H1 (cell line): ENCODE measurements around the gene ARTN. TPM values are rescaled to one million over a fixed set of nuclear protein-coding genes. Genes with fewer than 3 reads are reported as not detected.

Source experiments
- CTCF ChIA-PET: fragments of 300-600 bp; sonication (Branson Sonifier 250); formaldehyde crosslinking; loops from one replicate; lab custom pipeline; 2021; ENCODE audit not compliant: partially characterized antibody; lab: Charles Lee
- POLR2A ChIA-PET: fragments of 300-600 bp; sonication (Branson Sonifier 250); formaldehyde crosslinking; loops from one replicate; lab custom pipeline; 2021; ENCODE audit warnings: inconsistent platforms; ENCODE audit not compliant: partially characterized antibody; lab: Charles Lee
- DNase-seq, 2 experiments: peaks; one replicate each; pipeline versions ENCODE4 v3.0.0 to v3.0.0-alpha.2; 2010 to 2022; ENCODE audit warnings: low spot score in 2 of 2, low read depth in 1 of 2, mixed read lengths in 1 of 2
- FAIRE-seq: peaks from 2 replicates; lab custom pipeline; 2011; peaks lifted over from hg19 to GRCh38; lab: Jason Lieb, UNC
- H2AFZ ChIP-seq: 2 replicates; pipeline ENCODE4 v1.8.1; 2012; ENCODE audit warnings: low read length, inconsistent platforms
- H2AK5ac ChIP-seq: 2 replicates; pipeline ENCODE4 v1.6.1; 2013; ENCODE audit warnings: low read depth, low read length
- H2BK120ac ChIP-seq: replicated peaks from 2 replicates; pipeline ENCODE3; 2013; ENCODE audit warnings: low read depth, low read length, inconsistent platforms
- H2BK12ac ChIP-seq: 2 replicates; pipeline ENCODE4 v1.6.1; 2013; ENCODE audit warnings: low read depth, low read length
- H2BK15ac ChIP-seq: 2 replicates; pipeline ENCODE4 v1.6.1; 2013; ENCODE audit warnings: low read length
- H2BK20ac ChIP-seq: 2 replicates; pipeline ENCODE4 v1.6.1; 2013; ENCODE audit warnings: low read length
- H2BK5ac ChIP-seq: 2 replicates; pipeline ENCODE4 v1.6.1; 2013; ENCODE audit warnings: low read depth, low read length
- H3K14ac ChIP-seq: 2 replicates; pipeline ENCODE4 v1.6.1; 2013; ENCODE audit warnings: inconsistent platforms; ENCODE audit not compliant: insufficient read length
- H3K18ac ChIP-seq: 2 replicates; pipeline ENCODE4 v1.6.1; 2013; ENCODE audit warnings: low read length; ENCODE audit errors: extremely low read depth
- H3K23ac ChIP-seq: 2 replicates; pipeline ENCODE4 v1.6.1; 2013; ENCODE audit warnings: inconsistent platforms; ENCODE audit not compliant: insufficient read length
- H3K23me2 ChIP-seq: 2 replicates; pipeline ENCODE4 v1.6.1; 2013; ENCODE audit warnings: low read depth, low read length
- H3K27ac ChIP-seq: 2 replicates; pipeline ENCODE4 v1.6.1; 2011; ENCODE audit warnings: low read depth, low read length, inconsistent platforms
- H3K27me3 ChIP-seq, 4 experiments: replicated peaks in 1 of 4; 1 replicate in 1 of 4; 2 replicates in 3 of 4; pipeline versions ENCODE4 v1.6.1 to v1.8.1; 2011 to 2013; ENCODE audit warnings: low read length in 3 of 4, mild to moderate bottlenecking in 3 of 4, inconsistent platforms in 2 of 4, mixed read lengths in 2 of 4, moderate library complexity in 1 of 4; ENCODE audit not compliant: control insufficient read depth in 3 of 4, insufficient read depth in 3 of 4; ENCODE audit errors: extremely low read depth in 1 of 4
- H3K36me3 ChIP-seq, 4 experiments: 2 replicates each; pipeline versions ENCODE4 v1.6.1 to v1.8.1; 2011 to 2013; ENCODE audit warnings: mild to moderate bottlenecking in 4 of 4, low read length in 3 of 4, moderate library complexity in 2 of 4, control low read depth in 1 of 4, inconsistent platforms in 1 of 4; ENCODE audit not compliant: insufficient read depth in 4 of 4, control insufficient read depth in 2 of 4
- H3K4ac ChIP-seq: replicated peaks from 2 replicates; pipeline ENCODE3; 2013; ENCODE audit warnings: low read length, low read depth, mixed read lengths, inconsistent platforms; ENCODE audit not compliant: insufficient read length
- H3K4me1 ChIP-seq, 4 experiments: replicated peaks in 1 of 4; 1 replicate in 1 of 4; 2 replicates in 3 of 4; pipeline versions ENCODE4 v1.6.1 to v1.8.1; 2011 to 2013; ENCODE audit warnings: low read length in 3 of 4, inconsistent platforms in 2 of 4, mixed read lengths in 1 of 4; ENCODE audit not compliant: insufficient read depth in 4 of 4, control insufficient read depth in 3 of 4
- H3K4me2 ChIP-seq, 2 experiments: 2 replicates each; pipeline versions ENCODE4 v1.6.1 to v1.8.1; 2011 to 2013; ENCODE audit warnings: low read depth in 2 of 2, low read length in 2 of 2, control low read depth in 1 of 2, inconsistent platforms in 1 of 2, mild to moderate bottlenecking in 1 of 2; ENCODE audit not compliant: insufficient read depth in 1 of 2
- H3K4me3 ChIP-seq, 4 experiments: fragments of 200-600, 300-600 bp in 1 of 4; sonication (generic), shearing (Covaris generic), sonication (Bioruptor Twin) in 1 of 4; 2 replicates each; pipeline versions ENCODE4 v1.5.1 to v1.8.1; 2011 to 2016; ENCODE audit warnings: low read length in 4 of 4, low read depth in 3 of 4, control low read depth in 2 of 4, inconsistent platforms in 2 of 4, mild to moderate bottlenecking in 2 of 4, mixed read lengths in 1 of 4, moderate library complexity in 1 of 4; ENCODE audit not compliant: insufficient read depth in 2 of 4; ENCODE audit errors: extremely low read depth in 1 of 4
- H3K56ac ChIP-seq: replicated peaks from 2 replicates; pipeline ENCODE3; 2013; ENCODE audit warnings: low read depth, mild to moderate bottlenecking, mixed read lengths, low read length, inconsistent platforms; ENCODE audit not compliant: insufficient read length
- H3K79me1 ChIP-seq: 2 replicates; pipeline ENCODE4 v1.6.1; 2013; ENCODE audit warnings: low read depth, low read length, control low read depth
- H3K79me2 ChIP-seq, 2 experiments: 2 replicates each; pipeline versions ENCODE4 v1.6.1 to v1.8.1; 2012 to 2013; ENCODE audit warnings: low read length in 2 of 2, mild to moderate bottlenecking in 2 of 2, inconsistent platforms in 1 of 2; ENCODE audit not compliant: insufficient read depth in 2 of 2, control insufficient read depth in 1 of 2
- H3K9ac ChIP-seq, 4 experiments: replicated peaks in 1 of 4; 1 replicate in 1 of 4; 2 replicates in 3 of 4; pipeline versions ENCODE4 v1.6.1 to v1.8.1; 2011 to 2013; ENCODE audit warnings: low read depth in 3 of 4, low read length in 3 of 4, control low read depth in 2 of 4, mild to moderate bottlenecking in 2 of 4, moderate library complexity in 2 of 4, inconsistent platforms in 1 of 4; ENCODE audit errors: extremely low read depth in 1 of 4
- H3K9me3 ChIP-seq, 2 experiments: 2 replicates each; pipeline versions ENCODE4 v1.6.1 to v1.8.1; 2012 to 2013; ENCODE audit warnings: mild to moderate bottlenecking in 2 of 2, moderate library complexity in 2 of 2, control low read depth in 1 of 2, inconsistent platforms in 1 of 2, low read depth in 1 of 2, low read length in 1 of 2, mixed read lengths in 1 of 2; ENCODE audit not compliant: insufficient read depth in 2 of 2
- H4K20me1 ChIP-seq, 2 experiments: replicated peaks in 1 of 2; 2 replicates each; pipeline versions ENCODE3 to v1.8.1; 2011 to 2013; ENCODE audit warnings: inconsistent platforms in 2 of 2, low read length in 2 of 2, mild to moderate bottlenecking in 1 of 2; ENCODE audit not compliant: insufficient read depth in 2 of 2, control insufficient read depth in 1 of 2
- H4K5ac ChIP-seq: 2 replicates; pipeline ENCODE4 v1.6.1; 2013; ENCODE audit warnings: low read length, low read depth, mixed read lengths, inconsistent platforms; ENCODE audit not compliant: insufficient read length
- H4K8ac ChIP-seq: 2 replicates; pipeline ENCODE4 v1.8.0; 2013; ENCODE audit warnings: mild to moderate bottlenecking, moderate library complexity, low read length, inconsistent platforms; ENCODE audit not compliant: insufficient read depth; ENCODE audit errors: extremely low read depth
- H4K91ac ChIP-seq: replicated peaks from 2 replicates; pipeline ENCODE3; 2013; ENCODE audit warnings: low read length, mixed read lengths, inconsistent platforms; ENCODE audit not compliant: insufficient read length
- ASH2L ChIP-seq: fragments of 200-600, 300-600 bp; sonication (generic); IDR thresholded peaks from one replicate; pipeline ENCODE4 v1.7.1; 2017; ENCODE audit warnings: low read length
- RFX5 ChIP-seq: IDR thresholded peaks from 2 replicates; pipeline ENCODE4 v1.6.1; 2011; ENCODE audit warnings: low read depth, low read length, improper control_type of control experiment, borderline replicate concordance
- SP4 ChIP-seq: IDR thresholded peaks from 2 replicates; pipeline ENCODE4 v1.6.1; 2012; ENCODE audit warnings: low read length, inconsistent platforms
- USF2 ChIP-seq: IDR thresholded peaks from 2 replicates; pipeline ENCODE4 v1.6.1; 2011; ENCODE audit warnings: low read length, improper control_type of control experiment
- YY1 ChIP-seq: IDR thresholded peaks from 2 replicates; pipeline ENCODE4 v1.6.1; 2011; ENCODE audit warnings: low read depth, mild to moderate bottlenecking, low read length
- WGBS, 2 experiments: shearing (Covaris generic) in 1 of 2; methylation state at CpG; one replicate each; pipeline versions ENCODE4 v1.1.6 to v1.1.7; 2013 to 2015; ENCODE audit warnings: low lambda C conversion rate in 2 of 2, mixed read lengths in 2 of 2, inconsistent platforms in 1 of 2, low coverage in 1 of 2, missing lambda C conversion rate in 1 of 2; ENCODE audit not compliant: insufficient replicate concordance in 2 of 2, insufficient coverage in 1 of 2, insufficient read length in 1 of 2; ENCODE audit errors: extremely low coverage in 1 of 2, missing lambda C conversion rate in 1 of 2; 5-methylcytosine and 5-hydroxymethylcytosine counted together
- polyA plus RNA-seq, 7 experiments: library from polyadenylated mRNA; depleted of rRNA in 3 of 7; stranded (reverse) in 5 of 7; unstranded in 2 of 7; fragments of >200 nt in 5 of 7; fragments of 200-250 nt in 2 of 7; gene quantifications; 1 replicate in 5 of 7; 2 replicates in 1 of 7; 4 replicates in 1 of 7; pipeline versions ENCODE4 v1.2.1 to v1.2.3, GENCODE V29; 2011 to 2013; ENCODE audit warnings: missing spikeins in 2 of 7, mixed read lengths in 2 of 7
- total RNA-seq: library from RNA; stranded (reverse); fragmentation: NEBNext Ultra II Directional; extraction: Animal tissue kit (Norgen Biotek cat#: 25700); gene quantifications from 2 replicates; pipeline ENCODE4 v1.2.1, GENCODE V29; 2021

Gene ARTN
- total and polyA plus RNA-seq, 2 of the 8 experiments (the other 6 are each of a cell fraction or from before 2014, with no cell fraction given): 13.5 to 22.7 TPM

DNA sequence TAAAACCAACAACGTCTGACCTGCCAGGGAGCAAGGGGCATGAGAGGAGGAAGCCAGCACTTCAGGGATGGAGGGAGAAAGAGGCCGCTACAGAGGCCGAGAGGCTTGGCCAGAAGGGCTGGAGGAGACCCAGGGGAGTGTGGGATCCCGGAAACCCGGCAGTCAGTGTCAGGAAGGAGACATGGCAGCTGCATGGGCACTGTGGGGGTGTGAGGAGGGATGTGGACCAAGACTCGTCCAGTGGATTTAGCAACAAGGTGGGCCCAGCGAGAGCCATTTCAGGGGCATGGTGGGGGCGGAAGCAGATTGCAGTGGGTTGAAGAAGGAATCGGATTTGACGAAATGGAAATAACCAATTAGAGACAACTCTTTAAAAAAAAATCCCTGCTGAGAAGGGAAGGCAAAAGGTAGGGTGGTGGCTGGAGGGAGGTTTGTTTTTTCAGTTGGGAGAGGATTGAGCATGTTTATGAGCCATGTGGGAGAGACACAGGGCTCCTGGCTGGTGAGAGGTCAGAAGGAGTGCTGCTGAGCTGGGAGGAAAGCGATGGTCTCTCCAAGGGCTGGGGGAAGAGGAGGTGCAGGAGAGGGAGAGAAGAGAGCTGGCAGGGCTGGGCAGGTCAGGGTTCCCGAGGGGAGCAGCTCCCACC is 49.8 kb downstream of the ARTN start:
- POLR2A ChIA-PET: interaction anchor here (0.8 to 13.6 kb wide), 4 partner anchors 11 to 41 kb away, joined by 3 to 189 read pairs (median 4); partner anchors contain the start of genes ATP6V0B, B4GALT2 and DPH2
- H3K23me2 ChIP-seq: peaks cover 15% of the 10 kb centered on the region

More for the DNA sequence above, 49.8 kb downstream of the ARTN start:
- H2BK20ac ChIP-seq: no peak overlapping the region
- WGBS, 2 experiments: 91% methylated on average over 10 of the region's 12 CpGs; no CpG with 5 or more reads in 1 of the 2 experiments
- no peak overlapping the region for H2AFZ ChIP-seq
- no peak overlapping the region for H3K56ac ChIP-seq
- H4K20me1 ChIP-seq: peaks cover 0 to 20% of the 10 kb centered on the region in 2 experiments
- H2BK12ac ChIP-seq: no peak overlapping the region
- no peak overlapping the region for H3K27ac ChIP-seq
- no peak overlapping the region for H2BK120ac ChIP-seq
- no peak overlapping the region for H3K23ac ChIP-seq
- no peak overlapping the region for H3K4me2 ChIP-seq
- H3K4ac ChIP-seq: no peak overlapping the region
- FAIRE-seq: no peak
- no peak overlapping the region for H4K5ac ChIP-seq
- H3K9ac ChIP-seq: no peak overlapping the region
- no peak overlapping the region for H2BK15ac ChIP-seq
- no peak overlapping the region; the same call in 1 of the 2 replicates for H2BK5ac ChIP-seq
- no peak for DNase-seq
- H3K27me3 ChIP-seq: no peaks in the 10 kb centered on the region
- H3K79me2 ChIP-seq: peaks cover 0 to 11% of the 10 kb centered on the region in 2 experiments; a peak in 2 of 4 replicates
- peaks cover 17% of the 10 kb centered on the region for H3K79me1 ChIP-seq
- H3K4me3 ChIP-seq: no peak overlapping the region
- H4K8ac ChIP-seq: no peak overlapping the region
- peaks cover under 1 to 12% (median 10%) of the 10 kb centered on the region in 4 experiments for H3K4me1 ChIP-seq
- H3K14ac ChIP-seq: no peak overlapping the region
- CTCF ChIA-PET: interaction anchor here (0.9 to 2.1 kb wide), 3 partner anchors 49 to 64 kb away, joined by 3 to 6 read pairs (median 5); no protein-coding TSS in a partner anchor
- no peak overlapping the region for H3K18ac ChIP-seq
- H2AK5ac ChIP-seq: no peak overlapping the region
- H3K9me3 ChIP-seq: no peaks in the 10 kb centered on the region
- TF ChIP-seq SP4: no peak
- no peak for TF ChIP-seq YY1
- TF ChIP-seq ASH2L: no peak
- no peak for TF ChIP-seq USF2
- no peak for TF ChIP-seq RFX5
- peaks cover 0 to 19% (median 9%) of the 10 kb centered on the region in 4 experiments; a peak in 4 of 8 replicates for H3K36me3 ChIP-seq
- H4K91ac ChIP-seq: no peak overlapping the region
